GM21515 (cell line): ENCODE measurements around the gene H2AZ1.

Experiments used
- ATAC-seq: cut with Tn5 transposase; IDR thresholded peaks from one replicate; pipeline ENCODE4 v1.9.1; 2021; ENCODE audit not compliant: unreplicated experiment

The H2AZ1 gene

DNA sequence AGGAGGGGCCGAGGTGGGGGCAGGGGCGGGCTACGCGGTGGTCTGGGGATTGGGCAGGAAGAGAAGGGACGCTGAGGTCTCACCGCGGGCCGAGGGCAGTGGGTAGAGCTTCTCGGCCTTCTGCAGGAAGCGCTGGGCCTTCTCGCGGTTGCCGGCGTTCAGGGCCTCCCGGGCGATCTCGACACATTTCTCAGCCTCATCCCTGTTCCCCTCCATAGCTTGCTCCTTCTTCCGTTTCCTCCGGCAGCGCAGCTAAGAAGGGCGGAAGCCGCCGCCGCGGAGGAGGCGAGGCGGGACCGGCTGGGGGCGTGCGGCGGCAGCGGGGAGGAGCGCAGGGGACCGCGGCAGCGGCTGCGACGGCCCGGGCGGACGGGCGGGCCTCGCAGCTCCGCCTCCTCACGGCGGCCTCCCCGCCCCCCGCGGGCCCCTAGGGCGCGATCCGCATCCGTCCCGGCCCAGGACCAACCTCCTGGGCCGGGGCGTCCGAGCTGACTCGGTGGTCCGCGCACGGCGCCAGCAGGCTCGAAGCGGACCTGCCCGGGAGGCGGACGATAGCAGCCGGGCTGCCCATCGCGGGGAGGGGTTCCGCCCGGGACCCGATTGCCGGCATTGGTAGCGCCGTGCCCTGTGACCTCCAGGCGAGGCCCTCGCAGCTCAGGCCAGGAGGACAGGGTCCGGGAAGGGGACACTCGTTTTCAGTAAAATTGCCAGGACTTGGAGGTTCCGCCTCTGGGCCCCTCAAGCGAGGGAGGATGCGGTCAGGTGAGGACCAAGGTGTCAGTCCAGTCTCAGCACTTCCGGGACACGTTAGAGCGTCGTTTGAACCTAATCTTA, 3.5 kb downstream of the H2AZ1 start, which contains the start of gene DNAJB14:
Gene DNAJB14, minus strand, starts transcription at position 263 of the 834 bp plus-strand sequence. Its CDS starts 47 bp downstream, at position 216.
- peak; percentile 46 for ATAC-seq

DNA sequence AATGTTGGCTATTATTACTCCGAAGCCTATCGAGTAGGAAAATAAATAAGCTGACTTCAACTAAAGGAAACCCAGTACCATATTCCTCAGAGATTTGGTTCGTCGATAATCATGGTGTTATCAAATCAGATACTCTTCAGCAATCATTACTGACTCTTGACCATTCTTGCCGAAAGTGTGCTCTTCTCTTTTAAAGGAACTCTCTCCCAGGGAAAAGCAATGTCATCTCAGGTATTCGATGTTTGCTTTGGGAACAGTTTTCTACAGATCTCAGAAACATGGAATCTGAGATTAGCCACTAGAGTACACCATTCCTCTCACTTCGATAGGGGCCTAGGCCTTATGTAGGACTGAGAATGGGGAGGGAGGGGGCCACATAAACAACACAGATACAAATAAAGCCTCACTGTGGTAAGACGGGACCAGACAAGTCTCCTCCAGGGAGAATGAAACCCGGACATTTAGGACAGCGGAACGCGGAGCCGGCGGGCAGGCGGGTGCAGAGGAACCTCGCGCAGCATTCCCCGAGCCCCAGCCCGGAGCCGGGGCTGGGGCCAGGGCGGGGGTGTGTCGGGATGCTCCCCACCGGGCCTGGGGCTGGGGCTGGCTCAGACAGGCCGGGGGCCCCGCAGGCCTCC, 4.2 kb downstream of the H2AZ1 start:
- ATAC-seq, result peak; percentile 4

DNA sequence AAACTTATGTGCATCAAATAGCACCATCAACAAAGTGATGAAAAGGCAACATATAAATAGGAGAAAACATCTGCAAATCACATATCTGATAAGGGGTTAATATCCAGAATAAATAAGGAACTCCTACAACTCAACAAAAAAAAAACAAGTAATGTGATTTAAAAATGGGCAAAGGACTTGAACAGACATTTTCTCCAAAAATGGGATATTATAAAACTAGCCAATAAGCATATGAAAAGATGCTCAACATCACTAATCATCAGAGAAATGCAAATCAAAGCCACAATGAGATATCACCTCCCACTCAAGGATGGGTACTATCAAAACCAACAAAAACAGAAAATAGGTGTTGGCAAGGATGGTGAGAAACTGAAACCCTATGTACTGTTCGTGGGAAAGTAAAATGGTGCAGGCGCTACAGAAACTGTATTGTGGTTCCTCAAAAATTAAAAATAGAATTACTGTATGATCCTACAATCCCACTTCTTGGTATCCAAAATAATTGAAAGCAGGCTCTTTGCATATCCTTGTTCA, 6.1 kb downstream of the H2AZ1 start:
- no peak for ATAC-seq

DNA sequence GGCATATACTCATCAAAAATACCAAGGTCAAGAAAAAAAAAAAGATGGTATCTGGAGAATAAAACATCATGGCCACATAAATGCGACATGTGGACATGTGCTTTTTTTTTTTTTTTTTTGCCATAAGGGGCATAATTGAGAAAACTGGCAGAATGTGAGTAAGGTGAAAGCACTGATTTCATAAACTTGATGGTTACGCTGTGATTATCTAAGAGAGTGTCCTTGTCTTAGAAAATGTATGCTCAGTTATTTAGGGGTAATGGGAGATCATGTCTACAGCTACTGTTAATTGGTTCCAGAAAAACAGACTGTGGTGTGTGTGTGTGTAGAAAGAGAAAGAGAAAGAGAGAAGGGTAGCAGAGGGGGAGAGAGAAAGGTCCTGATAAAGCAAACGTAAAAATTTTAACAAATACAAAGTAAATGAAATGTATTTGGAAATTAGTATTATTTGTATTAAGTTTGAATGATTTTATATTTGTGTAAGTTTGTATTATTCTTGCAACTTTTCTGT, 11.8 kb downstream of the H2AZ1 start:
- no peak for ATAC-seq

DNA sequence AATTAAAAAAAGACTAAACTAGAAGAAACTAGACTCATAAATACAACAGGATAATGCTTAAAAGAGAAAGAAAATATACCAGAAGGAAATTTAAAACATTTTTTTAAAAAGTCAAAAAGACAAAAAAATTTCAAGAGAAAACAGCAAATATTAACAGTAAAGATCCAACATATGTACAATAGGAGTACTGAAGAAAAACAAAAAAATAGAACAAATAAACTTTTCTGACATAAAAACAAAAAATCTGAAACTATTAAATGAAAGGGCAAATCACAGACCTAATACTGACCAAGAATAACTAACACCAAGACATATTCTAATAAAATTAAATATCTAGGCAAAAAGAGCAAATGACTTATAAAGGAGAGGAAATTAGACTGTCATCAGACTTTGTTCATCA, 15.2 kb downstream of the H2AZ1 start:
- no peak for ATAC-seq

DNA sequence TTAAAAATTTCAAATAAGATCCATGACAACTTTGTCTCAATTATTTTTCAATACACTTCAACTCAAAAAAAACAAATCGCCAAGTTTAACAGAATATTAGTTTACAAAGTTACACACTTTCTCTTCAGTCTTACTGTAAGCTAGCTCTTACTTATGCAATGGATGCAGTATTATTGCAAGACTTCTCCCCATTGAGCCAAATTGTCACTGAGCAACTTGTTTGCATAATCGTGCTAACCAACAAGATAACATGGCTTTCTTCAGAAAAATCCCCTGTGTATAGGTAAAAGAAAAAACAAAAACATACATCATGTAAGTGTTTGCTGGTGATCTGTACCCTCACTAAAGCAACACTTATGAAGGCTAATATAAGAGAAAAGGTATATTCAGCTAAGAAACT, 22.5 kb downstream of the H2AZ1 start:
- ATAC-seq, result no peak

DNA sequence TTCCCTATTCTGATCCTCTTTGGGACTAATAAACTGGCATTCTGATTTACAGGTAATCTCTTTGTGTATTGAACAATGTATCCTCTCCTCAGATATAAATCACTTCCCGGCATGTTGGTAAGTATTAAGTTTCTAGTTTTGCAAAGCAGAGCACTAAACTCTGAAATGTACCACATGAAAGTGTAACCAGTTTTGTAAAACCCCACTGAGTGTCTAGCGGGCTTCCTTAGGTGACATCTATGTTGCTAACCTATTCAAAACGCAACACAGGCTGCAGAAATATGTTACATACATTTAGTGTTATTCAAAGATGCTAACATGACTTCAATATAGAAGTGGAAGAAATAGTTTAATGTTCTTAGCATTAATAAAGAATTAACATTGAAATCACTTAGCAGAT, 28.9 kb downstream of the H2AZ1 start:
- no peak for ATAC-seq

DNA sequence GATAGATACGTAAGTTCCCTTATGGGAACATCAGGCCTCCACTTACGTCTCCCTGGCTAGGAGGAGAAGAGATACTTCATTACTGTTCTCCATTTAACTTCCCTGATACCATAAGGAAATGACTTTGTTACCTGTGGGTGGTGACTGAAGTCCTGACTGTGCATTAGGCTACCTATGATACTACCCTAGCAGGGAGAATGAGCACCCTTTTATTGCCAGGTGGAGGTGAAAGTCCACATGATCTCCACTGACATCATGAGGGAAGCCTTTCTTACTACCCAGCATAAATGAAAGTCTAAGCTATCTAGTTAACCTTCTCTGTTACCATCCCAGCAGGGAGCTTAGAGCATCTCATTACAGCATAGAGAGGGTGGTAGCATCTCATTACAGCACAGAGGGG, 31.4 kb downstream of the H2AZ1 start:
- no peak for ATAC-seq

DNA sequence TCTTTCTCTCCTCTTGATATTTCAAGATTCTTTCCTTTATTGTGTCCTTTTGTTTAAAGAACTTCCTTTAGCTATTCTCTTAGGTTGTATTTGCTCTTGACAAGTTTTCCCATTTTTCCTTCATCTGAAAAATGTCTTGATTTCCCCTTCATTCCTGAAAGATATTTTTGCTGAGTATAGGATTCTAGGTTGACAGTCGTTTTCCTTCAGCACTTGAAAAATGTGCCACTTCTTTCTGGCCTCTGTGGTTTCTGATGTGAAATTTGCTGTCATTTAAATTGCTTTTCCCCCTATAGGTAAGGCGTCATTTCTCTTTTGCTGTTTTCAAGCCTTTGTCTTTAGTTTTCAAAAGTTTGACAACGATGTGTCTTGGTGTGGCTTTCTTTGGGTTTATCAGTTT, 32.5 kb downstream of the H2AZ1 start:
- no peak for ATAC-seq

DNA sequence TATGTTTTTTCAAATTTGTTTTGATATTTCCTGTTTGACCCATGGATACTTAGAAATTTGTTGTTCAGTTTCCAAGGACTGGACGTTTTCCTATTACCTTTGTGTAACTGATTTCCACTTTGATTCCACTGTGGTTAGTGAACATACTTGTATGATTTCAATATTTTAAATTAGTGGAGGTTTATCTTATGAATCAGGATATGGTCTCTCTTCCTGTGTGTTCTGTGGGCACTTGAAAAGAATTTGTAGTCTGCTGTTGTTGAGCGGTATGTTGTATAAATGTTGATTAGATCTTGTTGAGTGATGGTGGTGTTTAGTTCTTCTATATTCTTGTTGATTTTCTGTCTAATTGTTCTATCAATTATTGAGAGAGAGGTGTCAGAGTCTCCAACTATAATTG, 34.6 kb downstream of the H2AZ1 start:
- no peak for ATAC-seq
